GM21737 (cell line): ENCODE results near the gene TRIM8.

Experiments
- ATAC-seq: cut with Tn5 transposase; IDR thresholded peaks from one replicate; pipeline ENCODE4 v1.9.1; 2021; ENCODE audit warnings: mild to moderate bottlenecking, moderate library complexity; ENCODE audit not compliant: unreplicated experiment

Gene TRIM8

DNA sequence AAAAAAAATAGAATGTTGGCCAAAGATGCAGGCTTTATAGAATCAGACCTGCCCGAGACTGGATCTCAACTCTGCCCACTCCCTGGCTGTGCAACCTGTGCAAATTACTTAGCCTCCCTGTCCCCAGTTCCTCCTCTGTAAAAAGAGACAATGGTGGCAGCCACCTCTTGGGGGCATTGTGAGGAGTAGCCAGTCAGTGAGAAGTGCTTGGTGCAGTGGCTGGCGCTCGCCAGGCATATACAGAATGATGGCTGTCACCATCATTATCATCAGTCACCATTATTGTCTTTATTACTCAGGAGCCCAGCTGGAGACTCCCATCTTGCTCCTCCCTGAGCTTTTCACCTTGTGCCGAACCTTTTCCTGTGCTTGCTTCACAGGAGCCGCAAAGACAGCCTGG, 29.4 kb upstream of the TRIM8 start:
- ATAC-seq: no peak

GRCh38 chr10:102615361-102615760, 28.9 kb upstream of the TRIM8 start:
- ATAC-seq: no peak

DNA sequence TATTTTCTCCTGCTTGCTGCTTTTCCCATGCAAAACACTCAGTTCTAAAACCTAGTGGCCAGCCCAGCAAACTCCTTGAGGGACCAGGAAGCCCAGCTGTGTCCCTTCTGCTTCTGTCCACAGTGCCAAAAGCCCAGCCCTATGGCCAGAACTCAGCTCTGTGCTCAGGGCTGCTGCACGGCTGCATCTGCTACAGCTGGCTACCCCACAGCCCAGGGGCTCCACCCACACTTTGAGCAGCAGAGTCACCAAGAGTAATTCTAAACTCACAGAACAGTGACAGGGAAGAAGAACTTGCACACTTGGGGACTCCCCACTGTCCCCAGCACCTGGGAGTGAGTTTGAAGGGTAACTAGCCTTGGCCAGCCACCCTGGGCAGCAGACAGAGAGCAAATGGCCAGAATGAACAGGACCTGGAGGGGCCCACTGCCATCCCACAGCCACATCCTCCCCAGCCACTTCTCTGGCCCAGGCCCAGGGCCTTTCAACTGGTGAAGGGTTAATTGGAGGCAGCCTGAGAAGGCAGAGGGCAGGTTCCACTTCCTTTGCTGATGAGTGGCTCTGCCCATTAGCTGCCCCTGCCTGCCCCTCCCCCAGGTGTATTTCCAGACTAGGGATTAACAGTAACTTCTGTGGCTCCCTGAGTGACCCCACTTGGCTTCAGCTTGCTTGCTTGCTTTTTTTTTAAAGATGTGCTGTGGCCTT, 28.1 kb upstream of the TRIM8 start:
- ATAC-seq: no peak

- no peak for ATAC-seq
Measured at GRCh38 chr10:102617041-102617440, 27.2 kb upstream of the TRIM8 start.

GRCh38 chr10:102617816-102618215, 26.5 kb upstream of the TRIM8 start:
- no peak for ATAC-seq

DNA sequence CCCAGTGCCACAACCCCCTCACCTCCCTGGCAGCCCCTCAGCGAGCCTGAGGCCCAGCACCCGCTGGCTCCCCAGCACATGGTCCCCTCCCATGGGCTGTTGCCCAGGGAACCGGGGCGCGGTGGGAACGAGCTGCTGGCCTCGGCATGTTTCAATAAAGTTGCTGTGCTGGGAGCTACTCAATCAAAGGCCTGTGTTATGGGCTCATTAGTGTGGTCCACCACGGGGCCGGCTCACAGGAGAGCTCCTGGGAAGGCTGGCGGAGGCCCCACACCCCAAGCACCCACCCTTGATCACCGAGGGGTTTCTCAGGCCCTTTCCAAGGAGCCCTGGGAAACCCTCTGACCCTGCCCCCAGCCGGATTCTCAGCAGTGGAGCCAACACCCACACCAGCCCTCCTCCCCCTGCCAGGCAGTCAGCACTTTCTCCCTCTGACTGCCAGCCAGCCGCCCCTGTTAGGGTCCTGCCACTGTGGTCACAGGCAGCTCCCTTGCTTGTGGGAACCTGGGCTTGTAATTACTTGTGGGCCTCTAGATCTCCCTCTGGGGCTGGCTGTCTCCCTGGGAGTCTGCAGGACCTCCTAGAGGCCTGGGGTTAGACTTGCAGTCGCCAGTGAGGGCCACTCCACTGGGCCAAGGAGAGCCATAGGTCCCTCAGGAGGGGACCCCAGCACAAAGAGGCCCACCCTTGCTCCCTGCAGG, 24.8 kb upstream of the TRIM8 start:
- ATAC-seq: no peak

- ATAC-seq: no peak
Measured at GRCh38 chr10:102620138-102620590, 24.1 kb upstream of the TRIM8 start.

GRCh38 chr10:102620591-102621442, 23.5 kb upstream of the TRIM8 start:
- no peak for ATAC-seq

DNA sequence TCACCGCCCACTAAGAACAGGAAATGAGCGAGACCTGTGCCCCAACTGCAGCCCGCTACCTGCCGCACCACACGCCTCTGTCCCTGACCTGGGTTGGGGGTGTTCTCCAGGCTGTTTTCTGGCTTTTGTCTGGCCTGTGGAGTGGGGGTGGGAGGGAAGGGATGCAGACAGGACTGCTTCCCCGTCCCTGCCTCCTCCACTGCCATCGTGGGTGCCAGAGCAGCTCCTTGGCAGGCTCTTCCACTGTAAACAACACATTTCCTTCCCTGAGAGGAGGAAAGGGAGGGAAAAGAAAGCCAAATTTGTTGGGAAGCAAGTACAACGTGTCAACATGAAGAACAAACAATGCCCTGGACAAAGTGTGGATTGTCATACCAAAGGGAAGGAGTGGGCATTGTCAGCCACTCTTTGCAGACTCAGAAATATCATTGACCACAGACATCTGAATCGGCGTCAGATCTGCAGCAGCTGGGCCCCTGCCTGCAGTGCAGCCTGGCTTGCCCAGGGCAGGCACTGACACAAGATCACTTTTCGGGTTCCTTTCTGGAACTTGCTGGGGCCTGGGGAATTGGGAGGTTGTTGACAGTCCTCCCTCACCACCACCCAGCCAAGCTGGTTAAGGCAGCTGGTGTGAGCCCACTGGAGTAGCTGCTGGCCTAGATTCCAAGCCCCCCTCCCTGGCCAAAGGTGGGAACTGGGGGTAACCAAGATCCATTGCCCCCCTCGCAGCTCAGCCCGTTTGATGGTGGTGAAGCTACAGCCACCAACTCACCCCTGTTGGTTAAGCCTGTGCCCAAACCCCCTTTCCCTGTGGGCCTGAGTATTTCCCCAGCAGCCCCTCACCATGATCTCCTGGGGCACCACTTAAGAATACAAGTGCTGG, 22.6 kb upstream of the TRIM8 start:
- ATAC-seq: no peak

DNA sequence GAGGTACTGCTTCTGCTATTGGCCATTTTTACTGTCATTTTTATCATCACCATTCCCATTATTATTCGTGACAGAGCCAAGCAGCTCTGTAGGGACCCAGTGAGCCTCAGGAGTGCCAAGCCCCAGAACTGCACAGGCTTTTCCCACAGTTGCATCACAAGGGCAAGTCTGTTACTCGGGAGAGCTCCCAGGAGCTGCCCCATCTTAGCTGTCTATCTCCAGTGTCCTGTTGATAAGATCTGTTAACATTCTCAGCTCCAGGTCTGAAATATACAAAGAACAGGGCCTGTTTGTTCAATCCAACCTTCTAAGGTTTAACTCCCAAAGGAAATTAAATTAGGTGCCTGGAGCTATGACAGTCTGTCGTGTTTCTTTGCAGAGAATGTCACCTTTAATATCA, 20.2 kb upstream of the TRIM8 start:
- ATAC-seq: no peak

DNA sequence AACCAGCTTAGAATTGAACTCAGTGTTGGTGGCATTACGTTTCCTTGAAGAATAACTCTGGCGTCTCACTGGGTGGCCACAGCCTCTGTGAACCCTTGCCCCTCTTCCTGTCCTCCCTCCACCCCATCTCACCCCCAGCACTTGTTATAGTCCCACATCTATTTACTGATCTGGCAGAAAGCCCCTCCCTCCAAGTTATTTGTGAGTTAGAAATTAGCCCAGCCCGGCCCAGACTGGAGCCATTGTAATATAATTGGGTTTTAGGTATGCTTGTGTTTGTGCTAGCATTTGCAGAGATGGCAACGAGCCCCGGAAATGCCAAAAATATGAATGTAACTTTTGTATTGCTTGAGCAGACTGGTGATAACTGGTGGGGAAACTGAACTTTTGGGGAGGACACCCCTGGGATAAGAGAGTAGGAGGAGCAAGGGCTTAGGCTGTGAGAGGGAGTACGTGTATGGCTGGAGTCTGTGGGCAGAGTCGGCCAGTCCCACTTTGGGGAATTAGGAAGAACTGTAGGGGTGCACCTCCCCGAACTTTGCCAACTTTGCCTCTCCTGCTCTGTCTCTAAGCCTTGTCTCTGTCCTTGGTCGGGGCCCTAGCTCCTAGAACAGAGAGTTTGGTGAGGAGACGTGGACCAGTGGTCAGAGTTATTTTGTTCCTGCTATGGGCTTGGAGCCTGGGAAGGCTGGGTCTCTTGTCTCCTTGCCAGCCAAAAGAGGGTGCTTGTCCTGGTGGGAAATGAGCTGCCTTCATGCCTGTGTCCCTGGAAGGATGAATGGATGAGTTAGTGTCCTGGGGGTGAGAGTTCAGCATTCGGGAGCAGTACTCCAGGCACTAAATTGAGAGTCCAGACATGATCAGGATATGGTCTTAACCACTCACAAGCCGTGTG, 19.3 kb upstream of the TRIM8 start:
- no peak for ATAC-seq

GRCh38 chr10:102626026-102626685, 18.1 kb upstream of the TRIM8 start:
- ATAC-seq: no peak

GRCh38 chr10:102627291-102627735, 17.0 kb upstream of the TRIM8 start:
- ATAC-seq: no peak

- ATAC-seq: no peak
Measured at GRCh38 chr10:102627736-102628293, 16.5 kb upstream of the TRIM8 start.

DNA sequence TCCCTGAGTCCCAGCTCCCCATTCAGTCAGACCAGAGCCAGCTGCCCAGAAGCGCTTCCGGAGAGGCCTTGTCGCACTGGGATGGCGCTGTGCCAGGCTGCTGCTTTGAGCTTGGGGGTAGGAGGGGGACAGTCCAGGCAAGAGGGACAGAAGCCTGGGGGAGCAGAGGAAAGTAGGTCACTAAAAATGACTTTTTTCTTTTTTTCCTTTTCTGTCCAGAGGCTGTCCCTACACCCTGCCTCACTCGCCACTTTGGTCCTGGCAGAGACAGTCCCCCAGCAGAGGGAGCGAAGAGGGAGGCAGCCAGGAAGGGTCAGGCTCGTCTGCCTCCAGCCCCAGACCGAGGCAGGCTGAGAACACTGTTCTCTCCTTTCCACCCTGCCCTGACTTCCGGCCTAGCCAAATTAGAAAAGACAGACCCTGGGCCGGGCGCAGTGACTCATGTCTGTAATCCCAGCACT, 15.8 kb upstream of the TRIM8 start:
- ATAC-seq: no peak

- no peak for ATAC-seq
Measured at GRCh38 chr10:102629661-102630614, 14.3 kb upstream of the TRIM8 start.

DNA sequence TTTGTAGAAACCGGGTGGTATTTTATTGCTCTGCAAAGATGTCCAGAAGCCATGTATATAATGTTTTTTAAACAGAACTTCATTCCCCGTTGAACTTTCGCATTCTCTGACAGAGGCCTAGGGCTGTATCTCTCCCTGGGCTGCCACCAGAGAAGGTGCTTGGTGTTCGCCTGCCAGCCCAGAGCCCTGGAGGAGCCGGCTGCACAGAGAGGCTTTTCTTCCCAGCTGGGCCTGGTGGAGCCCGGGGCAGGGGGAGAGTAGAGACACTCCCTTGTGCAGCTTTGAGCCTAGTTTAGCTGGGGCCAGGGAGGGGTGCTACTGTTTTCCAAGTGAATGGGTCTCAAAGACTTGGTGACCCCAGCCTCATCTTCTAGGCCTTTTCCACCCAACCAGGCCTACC, 13.6 kb upstream of the TRIM8 start:
- ATAC-seq: no peak
